Psoas muscle (tissue), 8 donors: Measurements from ENCODE around the gene NLRC5. TPM values are rescaled to one million over a fixed set of nuclear protein-coding genes. Genes with fewer than 3 reads are reported as not detected.

Experiments used
- ATAC-seq, 4 donors: fragments of 200-7000 bp; cut with Tn5 transposase; one replicate each; pipeline ENCODE4 v1.9.1; 2020; ENCODE audit warnings: moderate library complexity in 3 of 4, mild to moderate bottlenecking in 2 of 4
- DNase-seq, 2 donors: peaks; one replicate each; pipeline ENCODE4 v3.0.0-alpha.2; 2020
- H3K27ac ChIP-seq: fragments of 200-600 bp; one replicate; pipeline ENCODE4 v1.8.0; 2022
- H3K27me3 ChIP-seq, 3 donors: fragments of 200-600 bp in 1 of 3; one replicate each; pipeline versions ENCODE4 v1.6.1 to v1.8.0; 2013 to 2022; ENCODE audit warnings: low read length in 2 of 3, mild to moderate bottlenecking in 2 of 3, moderate library complexity in 1 of 3; ENCODE audit not compliant: insufficient read depth in 3 of 3
- H3K36me3 ChIP-seq, 2 donors: fragments of 200-600 bp in 1 of 2; one replicate each; pipeline versions ENCODE4 v1.6.1 to v1.8.0; 2013 to 2022; ENCODE audit warnings: low read depth in 1 of 2, mild to moderate bottlenecking in 1 of 2, moderate library complexity in 1 of 2; ENCODE audit not compliant: insufficient read depth in 1 of 2
- H3K4me1 ChIP-seq: fragments of 200-600 bp; one replicate; pipeline ENCODE4 v1.8.0; 2022
- H3K4me3 ChIP-seq: fragments of 200-600 bp; one replicate; pipeline ENCODE4 v1.8.0; 2022; ENCODE audit warnings: mild to moderate bottlenecking
- H3K9me3 ChIP-seq: fragments of 200-600 bp; one replicate; pipeline ENCODE4 v1.8.0; 2022
- CTCF ChIP-seq: fragments of 200-600 bp; IDR thresholded peaks from one replicate; pipeline ENCODE4 v1.8.0; 2022; ENCODE audit warnings: antibody characterized with exemption
- WGBS, 3 donors: extraction: QIAGEN DNeasy Blood & Tissue Kit; methylation state at CpG; one replicate each; pipeline versions ENCODE4 v1.1.6 to v1.1.7; 2013; 5-methylcytosine and 5-hydroxymethylcytosine counted together
- intact Hi-C, 2 donors: fragments of 100-400 bp; cut with DNase I; formaldehyde crosslinking; loops; one replicate each; pipeline versions ENCODE4 v1.11.0 to v1.14.2; 2022
- polyA plus RNA-seq, 3 donors: library from polyadenylated mRNA; stranded (reverse); fragments of 200-250 nt; gene quantifications; one replicate each; pipeline ENCODE4 v1.2.3, GENCODE V29; 2013
- total RNA-seq, 4 donors: library from RNA; stranded (reverse); fragmentation: NEBNext Ultra II Directional in 2 of 4; extraction: Animal tissue kit (Norgen Biotek cat#: 25700) in 2 of 4; gene quantifications; one replicate each; pipeline versions ENCODE4 v1.2.1 to v1.2.4, GENCODE V29; 2021 to 2023
- donor health status: healthy with polysubstance abuse.
- donor health status: DM: no; HTN: no; CAD: no; lungs with moderate emphysema.
- donor health status: Bipolar disorder and iron deficiency.
- donor health status: healthy.
- donor health status: DM: yes; HTN: yes; CAD: no.
- donor health status: DM: no; HTN: no; CAD: no.
- donor health status: DM: no; HTN: no; CAD: no.
- donor health status: DM: yes; HTN: yes; CAD: no.

Gene NLRC5
- total and polyA plus RNA-seq, 7 donors = 2.3 to 13.6 (median 6.4) TPM

- no peak for ATAC-seq
- no peak for DNase-seq
- H3K4me1 ChIP-seq = no peaks in the 10 kb centered on the region
- H3K27ac ChIP-seq = no peak overlapping the region
- H3K4me3 ChIP-seq = no peak overlapping the region
- no peaks in the 10 kb centered on the region for H3K9me3 ChIP-seq
- H3K36me3 ChIP-seq = peaks cover 0 to 39% of the 10 kb centered on the region in 2 donors
- 78 to 81% (median 79%) methylated on average over 11 of the region's 11 CpGs for WGBS, 3 donors
- intact Hi-C loops = no loop called here
- no peak for TF ChIP-seq CTCF
- no peaks in the 10 kb centered on the region for H3K27me3 ChIP-seq
Measured at GRCh38 chr16:57123974-57124674, 134.8 kb downstream of the NLRC5 start.

- intact Hi-C loops = no loop called here
- H3K4me3 ChIP-seq = no peak overlapping the region
- no peak overlapping the region for H3K27ac ChIP-seq
- no peak for TF ChIP-seq CTCF
- H3K4me1 ChIP-seq = no peaks in the 10 kb centered on the region
- no peak for DNase-seq
- peaks cover 0 to 30% of the 10 kb centered on the region in 2 donors for H3K36me3 ChIP-seq
- no peaks in the 10 kb centered on the region for H3K27me3 ChIP-seq
- H3K9me3 ChIP-seq = no peaks in the 10 kb centered on the region
- WGBS, 3 donors = 96 to 97% (median 96%) methylated on average over 4 of the region's 4 CpGs
- ATAC-seq = no peak
Measured at GRCh38 chr16:57125376-57125775, 136.0 kb downstream of the NLRC5 start.

GRCh38 chr16:57125969-57126368 is 136.6 kb downstream of the NLRC5 start:
- H3K36me3 ChIP-seq = peaks cover 0 to 25% of the 10 kb centered on the region in 2 donors
- intact Hi-C loops = no loop called here

GRCh38 chr16:57126411-57126810 is 137.1 kb downstream of the NLRC5 start:
- 79 to 89% (median 88%) methylated on average over 4 of the region's 4 CpGs for WGBS, 3 donors
- intact Hi-C loops = no loop called here
- Histone ChIP-seq H3K4me1 (no peaks in the 10 kb centered on the region), H3K9me3 (no peaks in the 10 kb centered on the region), H3K36me3 (peaks cover 0 to 21% of the 10 kb centered on the region in 2 donors), H3K27ac (no peak overlapping the region), H3K27me3 (no peaks in the 10 kb centered on the region), H3K4me3 (no peak overlapping the region)
- TF ChIP-seq CTCF = no peak
- ATAC-seq = no peak
- no peak for DNase-seq

More at GRCh38 chr16:57125969-57126368, 136.6 kb downstream of the NLRC5 start:
- H3K27ac ChIP-seq = no peak overlapping the region
- TF ChIP-seq CTCF = no peak
- ATAC-seq (no peak), DNase-seq (no peak)
- H3K27me3 ChIP-seq = no peaks in the 10 kb centered on the region
- H3K4me3 ChIP-seq = no peak overlapping the region
- H3K9me3 ChIP-seq = no peaks in the 10 kb centered on the region
- 98% methylated on average over 4 of the region's 4 CpGs for WGBS, 3 donors
- H3K4me1 ChIP-seq = no peaks in the 10 kb centered on the region
